Fibroblast of lung (primary cell): ENCODE data around the gene CAB39L.

Experiments used
- EZH2 ChIP-seq: IDR thresholded peaks from 2 replicates; pipeline ENCODE4 v1.5.1; 2012; ENCODE audit warnings: low read length, control low read depth, mild to moderate bottlenecking; ENCODE audit errors: missing control alignments
- TF ChIP-seq, protein P1 (sequence below), 2 donors: IDR thresholded peaks in 1 of 2; conservative IDR thresholded peaks in 1 of 2; 1 replicate in 1 of 2; 2 replicates in 1 of 2; pipeline ENCODE4 v1.5.1; 2011 to 2012; ENCODE audit warnings: low read length in 2 of 2, control low read depth in 1 of 2, inconsistent platforms in 1 of 2, low read depth in 1 of 2, mild to moderate bottlenecking in 1 of 2

- TF ChIP-seq, protein P1, sequence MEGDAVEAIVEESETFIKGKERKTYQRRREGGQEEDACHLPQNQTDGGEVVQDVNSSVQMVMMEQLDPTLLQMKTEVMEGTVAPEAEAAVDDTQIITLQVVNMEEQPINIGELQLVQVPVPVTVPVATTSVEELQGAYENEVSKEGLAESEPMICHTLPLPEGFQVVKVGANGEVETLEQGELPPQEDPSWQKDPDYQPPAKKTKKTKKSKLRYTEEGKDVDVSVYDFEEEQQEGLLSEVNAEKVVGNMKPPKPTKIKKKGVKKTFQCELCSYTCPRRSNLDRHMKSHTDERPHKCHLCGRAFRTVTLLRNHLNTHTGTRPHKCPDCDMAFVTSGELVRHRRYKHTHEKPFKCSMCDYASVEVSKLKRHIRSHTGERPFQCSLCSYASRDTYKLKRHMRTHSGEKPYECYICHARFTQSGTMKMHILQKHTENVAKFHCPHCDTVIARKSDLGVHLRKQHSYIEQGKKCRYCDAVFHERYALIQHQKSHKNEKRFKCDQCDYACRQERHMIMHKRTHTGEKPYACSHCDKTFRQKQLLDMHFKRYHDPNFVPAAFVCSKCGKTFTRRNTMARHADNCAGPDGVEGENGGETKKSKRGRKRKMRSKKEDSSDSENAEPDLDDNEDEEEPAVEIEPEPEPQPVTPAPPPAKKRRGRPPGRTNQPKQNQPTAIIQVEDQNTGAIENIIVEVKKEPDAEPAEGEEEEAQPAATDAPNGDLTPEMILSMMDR (conservative IDR thresholded peaks at IDR 0.05 in 1 of 2, IDR thresholded peaks at IDR 0.05 in 1 of 2; ENCODE audit: low read depth in 1 of 2, low read length in 2 of 2) = no peak
- no peak for TF ChIP-seq EZH2
Observed at GRCh38 chr13:49308097-49308875, 135.6 kb downstream of the CAB39L start.
